WTC11 (cell line): Measurements from ENCODE around the gene IL36RN.

ENCODE experiments used
- NFYB ChIP-seq: sonication (generic); formaldehyde crosslinking; conservative IDR thresholded peaks from 2 replicates; pipeline ENCODE4 v1.8.0; 2022; ENCODE audit warnings: low read depth, missing genetic modification reagents
- TF ChIP-seq, protein P1 (sequence below): sonication (generic); formaldehyde crosslinking; IDR thresholded peaks from 2 replicates; pipeline ENCODE4 v1.8.1; 2022; ENCODE audit warnings: low read depth, missing genetic modification reagents, borderline replicate concordance
- TF ChIP-seq, protein P2 (sequence below): fragments of 200-600 bp; IDR thresholded peaks from 2 replicates; pipeline ENCODE4 v1.8.0; 2022; ENCODE audit warnings: antibody characterized with exemption
- TF ChIP-seq, protein P3 (sequence below): sonication (generic); formaldehyde crosslinking; IDR thresholded peaks from 2 replicates; pipeline ENCODE4 v1.8.0; 2022; ENCODE audit warnings: mild to moderate bottlenecking, missing genetic modification reagents
- TF ChIP-seq, protein P4 (sequence below): sonication (generic); formaldehyde crosslinking; IDR thresholded peaks from 2 replicates; pipeline ENCODE4 v1.8.1; 2023; ENCODE audit warnings: mild to moderate bottlenecking, missing genetic modification reagents

DNA sequence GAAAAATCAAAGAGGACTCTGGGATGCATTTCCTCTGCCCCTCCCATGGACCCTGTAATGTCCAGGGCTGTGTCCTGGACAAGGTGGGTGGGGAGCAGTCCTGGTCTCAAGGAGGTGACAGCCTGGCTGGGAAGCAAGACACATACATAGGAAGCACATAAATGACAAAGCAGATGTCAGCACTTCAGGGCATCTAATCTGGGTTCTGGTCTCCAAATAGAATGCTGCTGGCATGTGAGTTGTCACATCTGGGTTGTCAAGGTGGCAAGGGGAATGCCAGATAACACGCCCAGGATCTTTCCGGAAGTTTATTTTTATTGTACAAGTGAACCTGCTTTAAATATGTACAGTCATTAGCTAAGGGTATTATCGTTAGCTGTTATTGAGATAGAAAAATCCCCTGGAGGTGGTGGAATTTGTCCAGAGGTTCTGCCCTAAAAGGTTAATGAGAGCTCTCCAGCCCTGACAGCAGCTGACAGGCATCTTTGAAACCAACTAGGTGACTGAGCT lies 14.4 kb downstream of the IL36RN start:
- TF ChIP-seq, protein P1, sequence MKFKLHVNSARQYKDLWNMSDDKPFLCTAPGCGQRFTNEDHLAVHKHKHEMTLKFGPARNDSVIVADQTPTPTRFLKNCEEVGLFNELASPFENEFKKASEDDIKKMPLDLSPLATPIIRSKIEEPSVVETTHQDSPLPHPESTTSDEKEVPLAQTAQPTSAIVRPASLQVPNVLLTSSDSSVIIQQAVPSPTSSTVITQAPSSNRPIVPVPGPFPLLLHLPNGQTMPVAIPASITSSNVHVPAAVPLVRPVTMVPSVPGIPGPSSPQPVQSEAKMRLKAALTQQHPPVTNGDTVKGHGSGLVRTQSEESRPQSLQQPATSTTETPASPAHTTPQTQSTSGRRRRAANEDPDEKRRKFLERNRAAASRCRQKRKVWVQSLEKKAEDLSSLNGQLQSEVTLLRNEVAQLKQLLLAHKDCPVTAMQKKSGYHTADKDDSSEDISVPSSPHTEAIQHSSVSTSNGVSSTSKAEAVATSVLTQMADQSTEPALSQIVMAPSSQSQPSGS (CRISPR knock-in tag): no peak
- TF ChIP-seq, protein P2, sequence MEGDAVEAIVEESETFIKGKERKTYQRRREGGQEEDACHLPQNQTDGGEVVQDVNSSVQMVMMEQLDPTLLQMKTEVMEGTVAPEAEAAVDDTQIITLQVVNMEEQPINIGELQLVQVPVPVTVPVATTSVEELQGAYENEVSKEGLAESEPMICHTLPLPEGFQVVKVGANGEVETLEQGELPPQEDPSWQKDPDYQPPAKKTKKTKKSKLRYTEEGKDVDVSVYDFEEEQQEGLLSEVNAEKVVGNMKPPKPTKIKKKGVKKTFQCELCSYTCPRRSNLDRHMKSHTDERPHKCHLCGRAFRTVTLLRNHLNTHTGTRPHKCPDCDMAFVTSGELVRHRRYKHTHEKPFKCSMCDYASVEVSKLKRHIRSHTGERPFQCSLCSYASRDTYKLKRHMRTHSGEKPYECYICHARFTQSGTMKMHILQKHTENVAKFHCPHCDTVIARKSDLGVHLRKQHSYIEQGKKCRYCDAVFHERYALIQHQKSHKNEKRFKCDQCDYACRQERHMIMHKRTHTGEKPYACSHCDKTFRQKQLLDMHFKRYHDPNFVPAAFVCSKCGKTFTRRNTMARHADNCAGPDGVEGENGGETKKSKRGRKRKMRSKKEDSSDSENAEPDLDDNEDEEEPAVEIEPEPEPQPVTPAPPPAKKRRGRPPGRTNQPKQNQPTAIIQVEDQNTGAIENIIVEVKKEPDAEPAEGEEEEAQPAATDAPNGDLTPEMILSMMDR: no peak
- TF ChIP-seq NFYB: no peak
- TF ChIP-seq, protein P3, sequence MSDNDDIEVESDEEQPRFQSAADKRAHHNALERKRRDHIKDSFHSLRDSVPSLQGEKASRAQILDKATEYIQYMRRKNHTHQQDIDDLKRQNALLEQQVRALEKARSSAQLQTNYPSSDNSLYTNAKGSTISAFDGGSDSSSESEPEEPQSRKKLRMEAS (CRISPR knock-in tag): no peak
- TF ChIP-seq, protein P4, sequence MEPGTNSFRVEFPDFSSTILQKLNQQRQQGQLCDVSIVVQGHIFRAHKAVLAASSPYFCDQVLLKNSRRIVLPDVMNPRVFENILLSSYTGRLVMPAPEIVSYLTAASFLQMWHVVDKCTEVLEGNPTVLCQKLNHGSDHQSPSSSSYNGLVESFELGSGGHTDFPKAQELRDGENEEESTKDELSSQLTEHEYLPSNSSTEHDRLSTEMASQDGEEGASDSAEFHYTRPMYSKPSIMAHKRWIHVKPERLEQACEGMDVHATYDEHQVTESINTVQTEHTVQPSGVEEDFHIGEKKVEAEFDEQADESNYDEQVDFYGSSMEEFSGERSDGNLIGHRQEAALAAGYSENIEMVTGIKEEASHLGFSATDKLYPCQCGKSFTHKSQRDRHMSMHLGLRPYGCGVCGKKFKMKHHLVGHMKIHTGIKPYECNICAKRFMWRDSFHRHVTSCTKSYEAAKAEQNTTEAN: no peak
